DND-41 (cell line): Measurements from ENCODE around the gene HCN3.

Experiments used
- ATAC-seq: fragments of 200-7000 bp; cut with Tn5 transposase; 3 replicates; pipeline ENCODE4 v1.9.1; 2021; ENCODE audit warnings: low read depth; ENCODE audit not compliant: insufficient read depth
- DNase-seq: peaks from one replicate; pipeline ENCODE4 v3.0.0-alpha.2; 2020
- H2AFZ ChIP-seq: 2 replicates; pipeline ENCODE4 v1.6.0; 2012; ENCODE audit warnings: low read depth, low read length
- H3K27ac ChIP-seq: 2 replicates; pipeline ENCODE4 v1.5.1; 2012; ENCODE audit warnings: low read length, inconsistent platforms
- H3K27me3 ChIP-seq: fragments of 200-600 bp; sonication (generic); 2 replicates; pipeline ENCODE4 v1.6.0; 2012; ENCODE audit warnings: low read length, mild to moderate bottlenecking, inconsistent platforms; ENCODE audit not compliant: insufficient read depth, poor library complexity
- H3K36me3 ChIP-seq: 2 replicates; pipeline ENCODE4 v1.5.1; 2012; ENCODE audit warnings: low read length, inconsistent platforms; ENCODE audit not compliant: insufficient read depth
- H3K4me1 ChIP-seq: 2 replicates; pipeline ENCODE4 v1.5.1; 2012; ENCODE audit warnings: mild to moderate bottlenecking, low read length; ENCODE audit not compliant: insufficient read depth
- H3K4me2 ChIP-seq: 2 replicates; pipeline ENCODE4 v1.6.0; 2012; ENCODE audit warnings: mild to moderate bottlenecking, moderate library complexity, low read length, inconsistent platforms; ENCODE audit not compliant: insufficient read depth
- H3K4me3 ChIP-seq, 2 experiments: fragments of 200-600 bp in 1 of 2; shearing (Covaris generic) in 1 of 2; 2 replicates each; pipeline ENCODE4 v1.5.1; 2012 to 2016; ENCODE audit warnings: inconsistent platforms in 2 of 2, low read length in 2 of 2, mild to moderate bottlenecking in 2 of 2, low read depth in 1 of 2, moderate library complexity in 1 of 2
- H3K79me2 ChIP-seq: 2 replicates; pipeline ENCODE4 v1.6.0; 2012; ENCODE audit warnings: low read length, inconsistent platforms; ENCODE audit not compliant: insufficient read depth
- H3K9ac ChIP-seq: 2 replicates; pipeline ENCODE4 v1.6.0; 2012; ENCODE audit warnings: low read depth, mild to moderate bottlenecking, inconsistent platforms, low read length, moderate library complexity
- H3K9me3 ChIP-seq: 2 replicates; pipeline ENCODE4 v1.5.1; 2012; ENCODE audit warnings: low read length, moderate library complexity, mild to moderate bottlenecking, inconsistent platforms; ENCODE audit not compliant: insufficient read depth, severe bottlenecking
- H4K20me1 ChIP-seq: 2 replicates; pipeline ENCODE4 v1.6.0; 2012; ENCODE audit warnings: low read length; ENCODE audit not compliant: insufficient read depth
- EZH2 ChIP-seq: IDR thresholded peaks from 3 replicates; pipeline ENCODE4 v1.6.1; 2012; ENCODE audit warnings: borderline replicate concordance, low read depth, mild to moderate bottlenecking, moderate library complexity, low read length, inconsistent platforms; ENCODE audit not compliant: severe bottlenecking
- TF ChIP-seq, protein P1 (sequence below): IDR thresholded peaks from 2 replicates; pipeline ENCODE4 v1.5.1; 2012; ENCODE audit warnings: borderline replicate concordance, low read length, moderate library complexity, mild to moderate bottlenecking; ENCODE audit not compliant: poor library complexity, severe bottlenecking; ENCODE audit errors: extremely low read depth

HCN3 gene

DNA sequence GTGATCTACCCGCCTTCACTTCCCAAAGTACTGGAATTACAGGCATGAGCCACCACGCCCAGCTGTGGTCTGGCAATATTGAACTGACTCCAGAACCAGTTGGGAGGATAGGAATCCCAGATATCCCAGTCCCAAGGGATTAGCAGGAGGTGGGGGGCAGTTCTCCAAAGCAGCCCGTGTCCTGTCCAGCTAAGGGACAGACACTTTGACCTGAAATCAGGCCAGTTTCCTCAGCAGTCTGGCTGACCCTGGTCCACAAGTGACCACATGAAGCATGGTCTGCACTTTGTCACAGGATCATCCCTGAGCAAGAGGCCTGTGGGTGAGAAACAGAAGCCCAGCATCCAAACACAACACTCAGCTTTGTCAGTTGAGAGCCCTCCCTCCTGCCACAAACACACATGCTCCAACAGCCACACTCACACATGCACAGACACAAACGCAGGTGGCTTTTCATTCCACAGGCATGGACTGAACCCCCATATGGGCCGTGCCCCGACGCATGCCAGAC lies 28.7 kb downstream of the HCN3 start:
- 0 out of 2 replicates have a peak overlapping the region, but pooled peaks have one; percentile 43 for H2AFZ ChIP-seq
- H4K20me1 ChIP-seq: peaks cover 3% of the 10 kb centered on the region; the same call in 1 of the 2 replicates
- peaks cover 11% of the 10 kb centered on the region for H3K36me3 ChIP-seq
- no peak for DNase-seq
- H3K27me3 ChIP-seq: no peaks in the 10 kb centered on the region
- H3K9ac ChIP-seq: no peak overlapping the region
- peaks cover 26% of the 10 kb centered on the region for H3K4me1 ChIP-seq
- H3K9me3 ChIP-seq: no peaks in the 10 kb centered on the region
- peaks cover 23% of the 10 kb centered on the region for H3K79me2 ChIP-seq
- H3K4me2 ChIP-seq: no peak overlapping the region
- 0 out of 2 replicates have a peak overlapping the region, but pooled peaks have one; percentile 27 for H3K27ac ChIP-seq
- ATAC-seq: no peak
- no peak overlapping the region for H3K4me3 ChIP-seq
- TF ChIP-seq, protein P1, sequence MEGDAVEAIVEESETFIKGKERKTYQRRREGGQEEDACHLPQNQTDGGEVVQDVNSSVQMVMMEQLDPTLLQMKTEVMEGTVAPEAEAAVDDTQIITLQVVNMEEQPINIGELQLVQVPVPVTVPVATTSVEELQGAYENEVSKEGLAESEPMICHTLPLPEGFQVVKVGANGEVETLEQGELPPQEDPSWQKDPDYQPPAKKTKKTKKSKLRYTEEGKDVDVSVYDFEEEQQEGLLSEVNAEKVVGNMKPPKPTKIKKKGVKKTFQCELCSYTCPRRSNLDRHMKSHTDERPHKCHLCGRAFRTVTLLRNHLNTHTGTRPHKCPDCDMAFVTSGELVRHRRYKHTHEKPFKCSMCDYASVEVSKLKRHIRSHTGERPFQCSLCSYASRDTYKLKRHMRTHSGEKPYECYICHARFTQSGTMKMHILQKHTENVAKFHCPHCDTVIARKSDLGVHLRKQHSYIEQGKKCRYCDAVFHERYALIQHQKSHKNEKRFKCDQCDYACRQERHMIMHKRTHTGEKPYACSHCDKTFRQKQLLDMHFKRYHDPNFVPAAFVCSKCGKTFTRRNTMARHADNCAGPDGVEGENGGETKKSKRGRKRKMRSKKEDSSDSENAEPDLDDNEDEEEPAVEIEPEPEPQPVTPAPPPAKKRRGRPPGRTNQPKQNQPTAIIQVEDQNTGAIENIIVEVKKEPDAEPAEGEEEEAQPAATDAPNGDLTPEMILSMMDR: no peak
- TF ChIP-seq EZH2: no peak

DNA sequence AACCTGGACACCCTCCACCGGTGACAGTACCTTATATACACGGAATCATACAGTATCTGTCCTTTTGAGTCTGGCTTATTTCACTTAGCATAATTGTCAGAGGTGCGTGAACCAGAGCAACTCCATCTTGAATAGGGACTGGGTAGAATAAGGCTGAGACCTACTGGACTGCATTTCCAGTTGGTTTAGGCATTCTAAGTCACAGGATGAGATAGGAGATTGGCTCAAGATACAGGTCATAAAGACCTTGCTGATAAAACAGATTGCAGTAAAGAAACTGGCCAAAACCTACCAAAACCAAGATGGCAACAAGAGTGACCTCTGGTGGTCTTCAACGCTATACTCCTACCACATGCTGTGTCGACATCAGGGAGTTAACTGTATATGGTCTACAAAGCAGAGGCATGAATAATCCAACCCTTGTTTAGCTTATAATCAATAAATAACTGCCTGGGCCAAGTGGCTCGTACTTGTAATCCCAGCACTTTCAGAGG lies 30.0 kb downstream of the HCN3 start:
- no peak overlapping the region for H3K4me3 ChIP-seq
- H3K4me2 ChIP-seq: peak overlapping the region; percentile 73
- H2AFZ ChIP-seq: no peak overlapping the region; the same call in 1 of the 2 replicates
- no peaks in the 10 kb centered on the region for H3K27me3 ChIP-seq
- H3K9me3 ChIP-seq: no peaks in the 10 kb centered on the region
- H3K36me3 ChIP-seq: peaks cover 23% of the 10 kb centered on the region
- H3K27ac ChIP-seq: peak overlapping the region; percentile 82
- peaks cover 38% of the 10 kb centered on the region for H3K4me1 ChIP-seq
- peaks cover 13% of the 10 kb centered on the region; the same call in 1 of the 2 replicates for H4K20me1 ChIP-seq
- TF ChIP-seq, protein P1: peak; percentile 62
- no peak for TF ChIP-seq EZH2
- H3K79me2 ChIP-seq: peaks cover 36% of the 10 kb centered on the region
- peak; percentile 42 for DNase-seq
- no peak for ATAC-seq
- H3K9ac ChIP-seq: peak overlapping the region; percentile 73

DNA sequence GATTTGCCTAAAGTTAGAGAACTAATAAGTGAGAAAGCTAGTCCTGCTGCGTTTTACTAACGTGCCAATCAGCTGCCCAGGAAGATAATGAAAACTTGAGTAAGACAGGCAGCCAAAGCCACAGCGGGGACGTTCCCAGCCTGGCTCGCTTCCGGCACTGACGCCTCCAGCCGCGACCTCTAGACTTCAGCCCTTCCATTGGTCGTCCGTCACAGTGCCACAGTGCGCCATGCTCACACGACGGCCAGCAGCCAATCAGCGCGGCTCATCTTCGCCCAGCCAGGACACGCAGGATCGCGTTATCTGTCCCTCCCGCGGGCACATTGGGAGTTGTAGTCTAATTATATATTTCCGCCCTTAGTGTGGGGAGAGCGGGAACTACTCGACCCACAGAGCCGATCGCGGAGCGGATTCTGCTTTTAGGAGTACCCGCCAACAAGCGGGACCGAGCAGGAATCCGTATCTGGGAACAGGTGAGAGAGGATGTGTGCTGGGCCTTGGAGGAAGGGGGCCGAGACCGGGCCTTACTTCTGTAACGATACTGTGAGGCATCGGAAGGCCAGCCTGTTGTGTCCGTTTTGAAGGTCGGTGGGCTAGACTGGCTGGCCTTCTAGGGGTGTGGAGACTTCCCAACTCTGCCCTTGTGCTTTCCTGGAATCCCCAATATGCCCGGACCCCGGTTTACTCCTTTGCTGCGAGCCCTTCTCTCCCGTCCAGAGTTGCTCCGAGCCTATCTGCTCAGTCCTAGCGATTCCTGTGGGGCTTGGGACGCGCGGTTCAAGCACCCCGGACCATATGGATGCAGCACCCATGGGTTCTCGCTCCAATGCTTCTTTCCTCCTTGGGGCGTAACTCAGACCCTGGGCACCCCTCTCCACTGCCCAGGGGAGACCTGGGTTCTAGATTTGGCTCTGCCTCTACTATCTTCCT lies 31.5 kb downstream of the HCN3 start, which contains the start of gene FDPS:
Gene FDPS, plus strand, starts transcription at position 374 of the 930 bp plus-strand sequence. CDS start 924 bp downstream, outside the sequence.
- H3K4me3 ChIP-seq: peak within 1 kb of the TSS; percentile 56 to 75
- DNase-seq (peak; percentile 99), ATAC-seq (peak; percentile 97)
- peaks cover 22% of the 10 kb centered on the region; the same call in 1 of the 2 replicates for H4K20me1 ChIP-seq
- peak within 1 kb of the TSS; percentile 73 for H2AFZ ChIP-seq
- peaks cover 49% of the 10 kb centered on the region for H3K79me2 ChIP-seq
- H3K9me3 ChIP-seq: no peaks in the 10 kb centered on the region
- H3K27ac ChIP-seq: peak within 1 kb of the TSS; percentile 89
- H3K4me1 ChIP-seq: peaks cover 47% of the 10 kb centered on the region
- peak within 1 kb of the TSS; percentile 73 for H3K4me2 ChIP-seq
- H3K9ac ChIP-seq: peak within 1 kb of the TSS; percentile 73
- H3K36me3 ChIP-seq: peaks cover 38% of the 10 kb centered on the region
- TF ChIP-seq, protein P1: no peak
- no peak for TF ChIP-seq EZH2
- no peaks in the 10 kb centered on the region for H3K27me3 ChIP-seq
